ENCODE results near the gene HERC3. TPM values are rescaled to one million over a fixed set of nuclear protein-coding genes. Genes with fewer than 3 reads are reported as not detected.

The HERC3 gene
- total and polyA plus RNA-seq, 10 of the 15 experiments (the other 5 are each of a cell fraction or from before 2014, with no cell fraction given): 0.52 to 18.2 (median 2.8) TPM

DNA sequence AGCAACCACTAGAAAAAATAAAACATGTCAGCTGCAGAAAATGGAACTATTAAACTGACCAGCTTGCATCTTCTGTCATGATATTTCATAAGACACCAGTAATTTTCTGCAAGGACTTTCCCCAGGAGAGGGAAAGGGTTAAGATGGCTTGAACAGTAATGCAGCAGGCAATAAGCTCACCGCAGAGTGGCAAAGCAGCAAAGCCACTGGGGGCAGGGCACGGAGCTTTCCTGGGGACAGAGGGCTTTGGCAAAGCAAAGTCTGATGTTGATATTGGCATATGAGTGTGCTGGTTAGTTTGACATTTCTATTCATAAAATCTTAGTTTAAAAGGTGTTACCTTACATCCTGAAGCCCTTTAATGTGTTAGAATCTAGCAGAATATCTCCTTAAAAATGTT lies 160.5 kb downstream of the HERC3 start:
- intact Hi-C loops (cut with micrococcal nuclease; ENCODE audit: unreplicated experiment) (no loop called here), in situ Hi-C loops (cut with MboI) (no loop called here)
- ATAC-seq (no peak), FAIRE-seq (no peak), DNase-seq (ENCODE audit: low read depth, low spot score) (no peak)
- Histone ChIP-seq H3K27me3 (replicated peaks in 1 of 2; ENCODE audit: control insufficient read depth in 2 of 2, insufficient read depth in 2 of 2, low read length in 1 of 2) (no peaks in the 10 kb centered on the region), H3K36me3 (ENCODE audit: control insufficient read depth in 2 of 2, insufficient read depth in 2 of 2, low read length in 1 of 2) (no peaks in the 10 kb centered on the region), H3K4me2 (ENCODE audit: control insufficient read depth, insufficient read depth) (no peak overlapping the region), H3K4me1 (ENCODE audit: control insufficient read depth, insufficient read depth, low read length) (no peaks in the 10 kb centered on the region), H4K20me1 (ENCODE audit: control insufficient read depth, insufficient read depth) (no peaks in the 10 kb centered on the region), H2AFZ (ENCODE audit: control insufficient read depth, low read depth, low read length) (no peak overlapping the region), H3K4me3 (no peak overlapping the region), H3K9me3 (replicated peaks; ENCODE audit: control insufficient read depth, insufficient read depth, low read length) (no peaks in the 10 kb centered on the region), H3K79me2 (ENCODE audit: control insufficient read depth, insufficient read depth, low read length) (no peaks in the 10 kb centered on the region), H3K27ac (ENCODE audit: control insufficient read depth, insufficient read depth) (no peak overlapping the region), H3K9ac (ENCODE audit: control insufficient read depth, insufficient read depth, low read length) (no peak overlapping the region)
- WGBS (ENCODE audit: insufficient coverage, insufficient replicate concordance, low lambda C conversion rate, missing lambda C conversion rate): 46% methylated on average over 2 of the region's 2 CpGs
- RAD21 ChIA-PET (ENCODE audit: unreplicated experiment): interaction anchor here (1.0 kb wide), 1 partner anchor 10 kb away, joined by 3 read pairs; no protein-coding TSS in a partner anchor
- POLR2A ChIA-PET: no interaction called here
- CTCF ChIA-PET: interaction anchor here (0.9 kb wide), 1 partner anchor 17 kb away, joined by 3 read pairs; no protein-coding TSS in a partner anchor
- SMC1A ChIA-PET (ENCODE audit: uncharacterized antibody, unreplicated experiment): interaction anchor here (0.6 to 1.1 kb wide), 4 partner anchors 12 to 45 kb away, joined by 3 to 4 read pairs (median 3); no protein-coding TSS in a partner anchor
- BruUV-seq (replicated peaks): no TSS peak
- TF ChIP-seq IKZF1 (conservative IDR thresholded peaks at IDR 0.05): no peak
- no peak for TF ChIP-seq IRF3 (IDR thresholded peaks at IDR 0.05)
- no peak for TF ChIP-seq IRF4 (IDR thresholded peaks at IDR 0.05; ENCODE audit: low read depth, low read length)
- TF ChIP-seq MTA2 (IDR thresholded peaks at IDR 0.05; ENCODE audit: low read depth): no peak
- TF ChIP-seq, protein P1, sequence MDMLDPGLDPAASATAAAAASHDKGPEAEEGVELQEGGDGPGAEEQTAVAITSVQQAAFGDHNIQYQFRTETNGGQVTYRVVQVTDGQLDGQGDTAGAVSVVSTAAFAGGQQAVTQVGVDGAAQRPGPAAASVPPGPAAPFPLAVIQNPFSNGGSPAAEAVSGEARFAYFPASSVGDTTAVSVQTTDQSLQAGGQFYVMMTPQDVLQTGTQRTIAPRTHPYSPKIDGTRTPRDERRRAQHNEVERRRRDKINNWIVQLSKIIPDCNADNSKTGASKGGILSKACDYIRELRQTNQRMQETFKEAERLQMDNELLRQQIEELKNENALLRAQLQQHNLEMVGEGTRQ (IDR thresholded peaks at IDR 0.05; ENCODE audit: borderline replicate concordance, low read depth, low read length): no peak
- TF ChIP-seq, protein P2, sequence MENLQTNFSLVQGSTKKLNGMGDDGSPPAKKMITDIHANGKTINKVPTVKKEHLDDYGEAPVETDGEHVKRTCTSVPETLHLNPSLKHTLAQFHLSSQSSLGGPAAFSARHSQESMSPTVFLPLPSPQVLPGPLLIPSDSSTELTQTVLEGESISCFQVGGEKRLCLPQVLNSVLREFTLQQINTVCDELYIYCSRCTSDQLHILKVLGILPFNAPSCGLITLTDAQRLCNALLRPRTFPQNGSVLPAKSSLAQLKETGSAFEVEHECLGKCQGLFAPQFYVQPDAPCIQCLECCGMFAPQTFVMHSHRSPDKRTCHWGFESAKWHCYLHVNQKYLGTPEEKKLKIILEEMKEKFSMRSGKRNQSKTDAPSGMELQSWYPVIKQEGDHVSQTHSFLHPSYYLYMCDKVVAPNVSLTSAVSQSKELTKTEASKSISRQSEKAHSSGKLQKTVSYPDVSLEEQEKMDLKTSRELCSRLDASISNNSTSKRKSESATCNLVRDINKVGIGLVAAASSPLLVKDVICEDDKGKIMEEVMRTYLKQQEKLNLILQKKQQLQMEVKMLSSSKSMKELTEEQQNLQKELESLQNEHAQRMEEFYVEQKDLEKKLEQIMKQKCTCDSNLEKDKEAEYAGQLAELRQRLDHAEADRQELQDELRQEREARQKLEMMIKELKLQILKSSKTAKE (IDR thresholded peaks at IDR 0.05; ENCODE audit: low read depth, poor library complexity, severe bottlenecking): no peak
- TF ChIP-seq KDM1A (IDR thresholded peaks at IDR 0.05; ENCODE audit: borderline replicate concordance): no peak
- TF ChIP-seq RFX5 (IDR thresholded peaks at IDR 0.05; ENCODE audit: low read depth, low read length): no peak
- no peak for TF ChIP-seq ZBTB40 (IDR thresholded peaks at IDR 0.05; ENCODE audit: borderline replicate concordance)
- no peak for TF ChIP-seq CBFB (IDR thresholded peaks at IDR 0.05; ENCODE audit: low read depth)
- no peak for TF ChIP-seq ATF7 (IDR thresholded peaks at IDR 0.05; ENCODE audit: low read depth)
- TF ChIP-seq BCL3 (IDR thresholded peaks at IDR 0.05; ENCODE audit: borderline replicate concordance, insufficient read depth, low read depth, low read length, poor library complexity, severe bottlenecking): no peak
- no peak for TF ChIP-seq TCF7 (IDR thresholded peaks at IDR 0.05; ENCODE audit: borderline replicate concordance)
- TF ChIP-seq BACH1 (IDR thresholded peaks at IDR 0.05; ENCODE audit: borderline replicate concordance): no peak
- TF ChIP-seq FOXM1 (IDR thresholded peaks at IDR 0.05; ENCODE audit: low read depth, low read length): no peak
- TF ChIP-seq RAD21 (IDR thresholded peaks at IDR 0.05; ENCODE audit: insufficient read depth, low read depth, low read length): no peak
